ENCODE results near the gene TEDC2.

The TEDC2 gene

GRCh38 chr16:2512735-2513404 is 53.0 kb downstream of the TEDC2 start:
- no peak for DNase-seq (ENCODE audit: low read depth in 3 of 3)

GRCh38 chr16:2513405-2514332 is 53.8 kb downstream of the TEDC2 start, which contains the start of gene ATP6V0C:
Gene ATP6V0C (plus strand): TSS chr16:2513952. CDS start chr16:2514104, 152 bp downstream.
- peak; percentile 76 to 88 (median 77) for DNase-seq (ENCODE audit: low read depth in 3 of 3)
